Astrocyte (in vitro differentiated cells and primary cell): Measurements from ENCODE around the gene SNED1. TPM values are rescaled to one million over a fixed set of nuclear protein-coding genes. Genes with fewer than 3 reads are reported as not detected.

Experiments used
- DNase-seq: peaks from one replicate; pipeline ENCODE4 v3.0.0-alpha.2; 2010; ENCODE audit warnings: low read depth
- FAIRE-seq: peaks from 2 replicates; lab custom pipeline; 2011; peaks lifted over from hg19 to GRCh38; lab: Jason Lieb, UNC
- H2AFZ ChIP-seq: 2 replicates; pipeline ENCODE4 v1.6.0; 2012; ENCODE audit warnings: low read depth, low read length, inconsistent platforms
- H3K27ac ChIP-seq: 2 replicates; pipeline ENCODE4 v1.5.1; 2011; ENCODE audit warnings: low read depth, low read length, inconsistent platforms
- H3K27me3 ChIP-seq: 2 replicates; pipeline ENCODE4 v1.6.0; 2011; ENCODE audit warnings: low read length, inconsistent platforms; ENCODE audit not compliant: insufficient read depth
- H3K36me3 ChIP-seq: 2 replicates; pipeline ENCODE4 v1.5.1; 2011; ENCODE audit warnings: low read length, inconsistent platforms; ENCODE audit not compliant: insufficient read depth
- H3K4me1 ChIP-seq: 2 replicates; pipeline ENCODE4 v1.5.1; 2011; ENCODE audit warnings: low read length, inconsistent platforms; ENCODE audit not compliant: insufficient read depth
- H3K4me2 ChIP-seq: 2 replicates; pipeline ENCODE4 v1.6.0; 2012; ENCODE audit warnings: low read length, inconsistent platforms
- H3K4me3 ChIP-seq: 2 replicates; pipeline ENCODE4 v1.5.1; 2011; ENCODE audit warnings: low read depth, mild to moderate bottlenecking, low read length, inconsistent platforms; ENCODE audit not compliant: insufficient read depth
- H3K79me2 ChIP-seq: 2 replicates; pipeline ENCODE4 v1.6.0; 2012; ENCODE audit warnings: mild to moderate bottlenecking, low read length, inconsistent platforms; ENCODE audit not compliant: insufficient read depth
- H3K9ac ChIP-seq: 2 replicates; pipeline ENCODE4 v1.6.0; 2012; ENCODE audit warnings: mild to moderate bottlenecking, low read length, inconsistent platforms
- H3K9me3 ChIP-seq: 2 replicates; pipeline ENCODE4 v1.5.1; 2012; ENCODE audit warnings: low read depth, mild to moderate bottlenecking, low read length, inconsistent platforms; ENCODE audit not compliant: insufficient read depth
- H4K20me1 ChIP-seq: 2 replicates; pipeline ENCODE4 v1.6.0; 2012; ENCODE audit warnings: low read length, inconsistent platforms; ENCODE audit not compliant: insufficient read depth
- H3K27ac Mint-ChIP-seq: one replicate; pipeline ENCODE4 v1.8.0; 2021; ENCODE audit warnings: mild to moderate bottlenecking, mixed read lengths; ENCODE audit not compliant: unreplicated experiment
- H3K27me3 Mint-ChIP-seq: one replicate; pipeline ENCODE4 v1.8.0; 2021; ENCODE audit warnings: low read depth, mixed read lengths; ENCODE audit not compliant: unreplicated experiment
- H3K36me3 Mint-ChIP-seq: one replicate; pipeline ENCODE4 v1.8.0; 2021; ENCODE audit warnings: low read depth, mixed read lengths; ENCODE audit not compliant: unreplicated experiment
- H3K4me1 Mint-ChIP-seq: one replicate; pipeline ENCODE4 v1.8.0; 2021; ENCODE audit warnings: low read depth, mixed read lengths; ENCODE audit not compliant: unreplicated experiment
- H3K4me3 Mint-ChIP-seq: one replicate; pipeline ENCODE4 v1.8.0; 2021; ENCODE audit warnings: mild to moderate bottlenecking, moderate library complexity, mixed read lengths; ENCODE audit not compliant: unreplicated experiment
- H3K9me3 Mint-ChIP-seq: one replicate; pipeline ENCODE4 v1.8.0; 2021; ENCODE audit warnings: mild to moderate bottlenecking, mixed read lengths; ENCODE audit not compliant: unreplicated experiment
- EZH2 ChIP-seq: IDR thresholded peaks from 2 replicates; pipeline ENCODE4 v1.6.1; 2012; ENCODE audit warnings: mild to moderate bottlenecking, low read length, inconsistent platforms; ENCODE audit not compliant: insufficient read depth
- total RNA-seq: library from RNA; stranded (reverse); gene quantifications from 2 replicates; pipeline ENCODE4 v1.2.1, GENCODE V29; 2021
- TF ChIP-seq, protein P1 (sequence below): IDR thresholded peaks from 2 replicates; pipeline ENCODE4 v1.5.1; 2011; ENCODE audit warnings: low read depth, mild to moderate bottlenecking, inconsistent platforms, low read length, moderate library complexity; ENCODE audit not compliant: insufficient read depth

The SNED1 gene
- total RNA-seq, 1 donor from 2014 or later: 0.23 TPM

DNA sequence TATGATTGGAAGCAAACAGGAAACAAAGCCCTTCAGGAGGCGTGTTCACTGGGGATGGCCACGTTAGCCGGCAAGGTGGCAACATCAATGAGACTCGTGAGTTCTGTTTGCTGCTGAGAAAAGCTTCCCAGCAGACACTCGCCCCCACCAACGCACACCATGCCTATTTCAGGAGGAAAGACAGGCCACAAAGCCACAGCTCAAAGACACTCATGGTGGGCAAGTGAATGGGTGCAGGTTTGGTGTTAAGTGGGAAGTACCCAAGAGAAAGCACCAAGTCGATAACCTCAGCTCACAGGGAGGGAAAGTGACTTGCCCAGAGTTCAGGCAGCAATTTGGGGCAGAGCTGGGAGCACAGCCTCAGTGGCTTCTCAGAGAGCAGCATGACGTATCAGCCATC is 114.2 kb downstream of the SNED1 start:
- H3K36me3 ChIP-seq: no peaks in the 10 kb centered on the region
- peaks cover 2% of the 10 kb centered on the region for H3K36me3 Mint-ChIP-seq
- H3K4me3 Mint-ChIP-seq: no peak overlapping the region
- no peak overlapping the region for H3K27ac ChIP-seq
- TF ChIP-seq, protein P1, sequence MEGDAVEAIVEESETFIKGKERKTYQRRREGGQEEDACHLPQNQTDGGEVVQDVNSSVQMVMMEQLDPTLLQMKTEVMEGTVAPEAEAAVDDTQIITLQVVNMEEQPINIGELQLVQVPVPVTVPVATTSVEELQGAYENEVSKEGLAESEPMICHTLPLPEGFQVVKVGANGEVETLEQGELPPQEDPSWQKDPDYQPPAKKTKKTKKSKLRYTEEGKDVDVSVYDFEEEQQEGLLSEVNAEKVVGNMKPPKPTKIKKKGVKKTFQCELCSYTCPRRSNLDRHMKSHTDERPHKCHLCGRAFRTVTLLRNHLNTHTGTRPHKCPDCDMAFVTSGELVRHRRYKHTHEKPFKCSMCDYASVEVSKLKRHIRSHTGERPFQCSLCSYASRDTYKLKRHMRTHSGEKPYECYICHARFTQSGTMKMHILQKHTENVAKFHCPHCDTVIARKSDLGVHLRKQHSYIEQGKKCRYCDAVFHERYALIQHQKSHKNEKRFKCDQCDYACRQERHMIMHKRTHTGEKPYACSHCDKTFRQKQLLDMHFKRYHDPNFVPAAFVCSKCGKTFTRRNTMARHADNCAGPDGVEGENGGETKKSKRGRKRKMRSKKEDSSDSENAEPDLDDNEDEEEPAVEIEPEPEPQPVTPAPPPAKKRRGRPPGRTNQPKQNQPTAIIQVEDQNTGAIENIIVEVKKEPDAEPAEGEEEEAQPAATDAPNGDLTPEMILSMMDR: no peak
- H3K9me3 Mint-ChIP-seq: no peaks in the 10 kb centered on the region
- no peaks in the 10 kb centered on the region for H3K27me3 Mint-ChIP-seq
- FAIRE-seq (no peak), DNase-seq (no peak)
- no peak overlapping the region for H3K4me3 ChIP-seq
- H3K4me1 ChIP-seq: no peaks in the 10 kb centered on the region
- H3K27ac Mint-ChIP-seq: no peak overlapping the region
- H3K4me1 Mint-ChIP-seq: no peaks in the 10 kb centered on the region
- no peaks in the 10 kb centered on the region for H3K27me3 ChIP-seq
- H3K4me2 ChIP-seq: no peak overlapping the region
- H3K9me3 ChIP-seq: no peaks in the 10 kb centered on the region
- H4K20me1 ChIP-seq: no peaks in the 10 kb centered on the region
- no peaks in the 10 kb centered on the region for H3K79me2 ChIP-seq
- no peak overlapping the region for H2AFZ ChIP-seq
- H3K9ac ChIP-seq: no peak overlapping the region

- H3K9ac ChIP-seq: no peak overlapping the region
- no peak for DNase-seq
- no peak overlapping the region for H2AFZ ChIP-seq
- H3K79me2 ChIP-seq: no peaks in the 10 kb centered on the region
- Mint-ChIP-seq H3K27me3 (no peaks in the 10 kb centered on the region), H3K27ac (no peak overlapping the region), H3K4me3 (no peak overlapping the region), H3K4me1 (no peaks in the 10 kb centered on the region), H3K9me3 (no peaks in the 10 kb centered on the region), H3K36me3 (peaks cover 3% of the 10 kb centered on the region)
- FAIRE-seq: no peak
- no peaks in the 10 kb centered on the region for H3K36me3 ChIP-seq
- H3K4me3 ChIP-seq: no peak overlapping the region
- TF ChIP-seq EZH2: no peak
- TF ChIP-seq, protein P1: no peak
- H3K4me1 ChIP-seq: no peaks in the 10 kb centered on the region
- no peaks in the 10 kb centered on the region for H4K20me1 ChIP-seq
- no peaks in the 10 kb centered on the region for H3K27me3 ChIP-seq
- no peaks in the 10 kb centered on the region for H3K9me3 ChIP-seq
- no peak overlapping the region for H3K27ac ChIP-seq
- no peak overlapping the region for H3K4me2 ChIP-seq
Measured at GRCh38 chr2:241114836-241115235, 116.4 kb downstream of the SNED1 start.

DNA sequence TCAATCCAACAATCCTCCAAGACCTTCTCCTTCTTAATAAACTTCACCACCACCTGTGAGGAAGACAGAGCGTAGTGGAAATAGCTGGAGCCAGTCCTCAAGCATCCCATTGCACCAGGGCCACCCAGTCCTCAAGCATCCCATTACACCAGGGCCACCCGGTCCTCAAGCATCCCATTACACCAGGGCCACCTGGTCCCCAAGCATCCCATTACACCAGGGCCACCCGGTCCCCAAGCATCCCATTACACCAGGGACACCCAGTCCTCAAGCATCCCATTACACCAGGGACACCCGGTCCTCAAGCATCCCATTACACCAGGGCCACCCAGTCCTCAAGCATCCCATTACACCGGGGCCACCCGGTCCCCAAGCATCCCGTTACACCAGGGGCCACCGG is 116.9 kb downstream of the SNED1 start:
- no peak for DNase-seq
- H3K36me3 Mint-ChIP-seq: peaks cover 3% of the 10 kb centered on the region
- no peak for FAIRE-seq
- no peak overlapping the region for H3K27ac Mint-ChIP-seq
- no peaks in the 10 kb centered on the region for H4K20me1 ChIP-seq
- no peaks in the 10 kb centered on the region for H3K4me1 ChIP-seq
- no peaks in the 10 kb centered on the region for H3K9me3 ChIP-seq
- no peak overlapping the region for H3K4me2 ChIP-seq
- TF ChIP-seq, protein P1: no peak
- TF ChIP-seq EZH2: no peak
- H3K79me2 ChIP-seq: no peaks in the 10 kb centered on the region
- H3K27ac ChIP-seq: no peak overlapping the region
- H3K27me3 Mint-ChIP-seq: no peaks in the 10 kb centered on the region
- no peak overlapping the region for H3K4me3 ChIP-seq
- no peak overlapping the region for H3K9ac ChIP-seq
- H3K36me3 ChIP-seq: no peaks in the 10 kb centered on the region
- H3K4me3 Mint-ChIP-seq: no peak overlapping the region
- no peaks in the 10 kb centered on the region for H3K27me3 ChIP-seq
- no peak overlapping the region for H2AFZ ChIP-seq
- H3K9me3 Mint-ChIP-seq: no peaks in the 10 kb centered on the region
- no peaks in the 10 kb centered on the region for H3K4me1 Mint-ChIP-seq
